GM12891 (cell line): ENCODE data around the gene ANO10.

Experiments
- DNase-seq: peaks from one replicate; pipeline ENCODE4 v3.0.0; 2011; ENCODE audit warnings: low spot score; ENCODE audit not compliant: insufficient read length
- FAIRE-seq: peaks from 2 replicates; lab custom pipeline; 2011; peaks lifted over from hg19 to GRCh38; lab: Jason Lieb, UNC
- PAX5 ChIP-seq: IDR thresholded peaks from 2 replicates; pipeline ENCODE4 v1.6.1; 2011; ENCODE audit warnings: low read length, moderate library complexity, mild to moderate bottlenecking; ENCODE audit not compliant: insufficient read depth, severe bottlenecking
- POLR2A ChIP-seq: IDR thresholded peaks from 2 replicates; pipeline ENCODE4 v1.6.1; 2011; ENCODE audit warnings: low read depth, low read length, control low read depth
- POLR2AphosphoS5 ChIP-seq: IDR thresholded peaks from 2 replicates; pipeline ENCODE4 v1.6.1; 2011; ENCODE audit warnings: low read depth, low read length, control low read depth
- POU2F2 ChIP-seq: IDR thresholded peaks from 2 replicates; pipeline ENCODE4 v1.6.1; 2011; ENCODE audit warnings: low read depth, mild to moderate bottlenecking, control low read depth, low read length, moderate library complexity
- SPI1 ChIP-seq: IDR thresholded peaks from 2 replicates; pipeline ENCODE4 v1.6.1; 2011; ENCODE audit warnings: low read depth, low read length, control low read depth
- TAF1 ChIP-seq: IDR thresholded peaks from 2 replicates; pipeline ENCODE4 v1.6.1; 2011; ENCODE audit warnings: low read depth, low read length, control low read depth

Gene ANO10

GRCh38 chr3:43451670-43452254 is 170.0 kb downstream of the ANO10 start:
- no peak for DNase-seq
- FAIRE-seq, result no peak
- TF ChIP-seq SPI1 (no peak), POLR2AphosphoS5 (no peak), TAF1 (no peak), POU2F2 (no peak), POLR2A (no peak), PAX5 (no peak)

- TF ChIP-seq POLR2AphosphoS5 (no peak), POU2F2 (no peak), TAF1 (no peak), SPI1 (0 out of 2 replicates have a peak, but pooled peaks have one; percentile 16)
- FAIRE-seq (no peak), DNase-seq (no peak)
Observed at GRCh38 chr3:43448098-43448497, 173.7 kb downstream of the ANO10 start.

- TF ChIP-seq PAX5 (no peak), SPI1 (no peak), POLR2AphosphoS5 (no peak), POLR2A (no peak), POU2F2 (no peak), TAF1 (no peak)
- FAIRE-seq (no peak), DNase-seq (no peak)
Observed at GRCh38 chr3:43445820-43446219, 176.0 kb downstream of the ANO10 start.

GRCh38 chr3:43442872-43443395 is 178.9 kb downstream of the ANO10 start:
- DNase-seq (no peak), FAIRE-seq (no peak)
- no peak for TF ChIP-seq POLR2AphosphoS5

GRCh38 chr3:43436507-43437140 is 185.2 kb downstream of the ANO10 start:
- FAIRE-seq, result no peak
- DNase-seq, result no peak
- no peak for TF ChIP-seq TAF1
- TF ChIP-seq POU2F2, result no peak
- TF ChIP-seq POLR2A, result no peak
- TF ChIP-seq PAX5, result no peak
- TF ChIP-seq SPI1, result no peak
- TF ChIP-seq POLR2AphosphoS5, result no peak

GRCh38 chr3:43435706-43436105 is 186.1 kb downstream of the ANO10 start:
- DNase-seq (no peak), FAIRE-seq (no peak)
- TF ChIP-seq POU2F2 (no peak), POLR2AphosphoS5 (no peak), PAX5 (no peak), TAF1 (no peak), SPI1 (no peak), POLR2A (no peak)

- DNase-seq, result no peak
- no peak for TF ChIP-seq POLR2AphosphoS5
- FAIRE-seq, result no peak
Observed at GRCh38 chr3:43434431-43434830, 187.4 kb downstream of the ANO10 start.

GRCh38 chr3:43432462-43432861 is 189.3 kb downstream of the ANO10 start:
- TF ChIP-seq SPI1 (no peak), POLR2AphosphoS5 (no peak), TAF1 (no peak), POU2F2 (no peak), PAX5 (no peak), POLR2A (no peak)
- DNase-seq, result no peak
- no peak for FAIRE-seq

- DNase-seq, result no peak
- no peak for TF ChIP-seq POLR2A
- no peak for TF ChIP-seq SPI1
- TF ChIP-seq PAX5, result no peak
- TF ChIP-seq TAF1, result no peak
- no peak for TF ChIP-seq POLR2AphosphoS5
- no peak for TF ChIP-seq POU2F2
- no peak for FAIRE-seq
Observed at GRCh38 chr3:43426388-43426787, 195.4 kb downstream of the ANO10 start.

- FAIRE-seq, result no peak
- no peak for TF ChIP-seq SPI1
- TF ChIP-seq POLR2A, result no peak
- TF ChIP-seq PAX5, result no peak
- TF ChIP-seq POLR2AphosphoS5, result no peak
- no peak for TF ChIP-seq TAF1
- TF ChIP-seq POU2F2, result no peak
- DNase-seq, result no peak
Observed at GRCh38 chr3:43425829-43426228, 196.0 kb downstream of the ANO10 start.
